HCT116 (cell line): Measurements from ENCODE around the gene PRKN. TPM values are rescaled to one million over a fixed set of nuclear protein-coding genes. Genes with fewer than 3 reads are reported as not detected.

Experiments
- ATAC-seq: fragments of 200-7000 bp; cut with Tn5 transposase; 2 replicates; pipeline ENCODE4 v1.9.1; 2020; ENCODE audit warnings: mild to moderate bottlenecking, moderate library complexity
- BruUV-seq: library from RNA; stranded (reverse); fragments of 400-500 nt; replicated peaks from 2 replicates; lab custom pipeline; 2021; lab: Mats Ljungman, UMichigan
- CTCF ChIA-PET: fragments of 300-600 bp; sonication (Branson Sonifier 250); formaldehyde crosslinking; loops from one replicate; lab custom pipeline; 2021; ENCODE audit warnings: antibody characterized with exemption; lab: Charles Lee
- POLR2A ChIA-PET: fragments of 300-600, 350-600 bp; sonication (Branson Sonifier 250); formaldehyde crosslinking; loops from one replicate; lab custom pipeline; 2021; ENCODE audit warnings: antibody characterized with exemption; lab: Charles Lee
- RAD21 ChIA-PET, 2 experiments: fragments of 300-600 bp; sonication (Branson Sonifier 250); formaldehyde crosslinking; loops; one replicate each; lab custom pipeline; 2023; ENCODE audit warnings: low total read pairs in 2 of 2; ENCODE audit not compliant: uncharacterized antibody in 2 of 2, unreplicated experiment in 2 of 2, low non-redundant PET in 1 of 2; lab: Charles Lee
- DNase-seq: peaks from one replicate; pipeline ENCODE4 v3.0.0-alpha.2; 2010; ENCODE audit warnings: low read depth, low spot score
- H2AFZ ChIP-seq: fragments of 200-600 bp; shearing (Covaris generic), sonication (generic); 2 replicates; pipeline ENCODE4 v1.6.1; 2017; ENCODE audit warnings: low read depth, mixed run types, mixed read lengths, antibody characterized with exemption, low read length; ENCODE audit not compliant: poor library complexity, severe bottlenecking
- H3K27ac ChIP-seq: 2 replicates; pipeline ENCODE4 v1.5.1; 2012; ENCODE audit warnings: low read depth, low read length
- H3K27me3 ChIP-seq: fragments of 200-600 bp; sonication (generic); 2 replicates; pipeline ENCODE4 v1.6.1; 2016; ENCODE audit warnings: mixed run types, low read length, mixed read lengths; ENCODE audit not compliant: insufficient read depth
- H3K36me3 ChIP-seq, 2 experiments: fragments of 200-500 bp in 1 of 2; fragments of 200-600 bp in 1 of 2; sonication (Bioruptor generic) in 1 of 2; sonication (generic) in 1 of 2; 2 replicates each; pipeline versions ENCODE4 v1.5.1 to v1.6.1; 2014 to 2016; ENCODE audit warnings: low read length in 2 of 2, inconsistent platforms in 1 of 2, mixed read lengths in 1 of 2, mixed run types in 1 of 2; ENCODE audit not compliant: insufficient read depth in 2 of 2, control insufficient read depth in 1 of 2
- H3K4me1 ChIP-seq, 2 experiments: fragments of 200-600 bp in 1 of 2; sonication (generic) in 1 of 2; 2 replicates each; pipeline versions ENCODE4 v1.5.1 to v1.6.1; 2012 to 2017; ENCODE audit warnings: low read length in 2 of 2, inconsistent platforms in 1 of 2, mild to moderate bottlenecking in 1 of 2, mixed read lengths in 1 of 2, mixed run types in 1 of 2, moderate library complexity in 1 of 2; ENCODE audit not compliant: insufficient read depth in 2 of 2, control insufficient read depth in 1 of 2
- H3K4me2 ChIP-seq: fragments of 200-600 bp; sonication (generic); 2 replicates; pipeline ENCODE4 v1.6.1; 2017; ENCODE audit warnings: mixed run types, low read length, mixed read lengths
- H3K4me3 ChIP-seq, 2 experiments: fragments of 200-600 bp in 1 of 2; sonication (generic) in 1 of 2; replicated peaks in 1 of 2; 2 replicates each; pipeline ENCODE4 v1.5.1; 2011 to 2016; ENCODE audit warnings: low read length in 2 of 2, control low read depth in 1 of 2, low read depth in 1 of 2, mild to moderate bottlenecking in 1 of 2, mixed read lengths in 1 of 2, mixed run types in 1 of 2
- H3K79me2 ChIP-seq: fragments of 200-600 bp; sonication (generic); 2 replicates; pipeline ENCODE4 v1.6.1; 2017; ENCODE audit warnings: mild to moderate bottlenecking, mixed run types, low read length, moderate library complexity, mixed read lengths; ENCODE audit not compliant: insufficient read depth
- H3K9ac ChIP-seq: fragments of 200-600 bp; sonication (generic); 2 replicates; pipeline ENCODE4 v1.6.1; 2016; ENCODE audit warnings: low read length, mixed read lengths
- H3K9me2 ChIP-seq: fragments of 200-600 bp; sonication (generic), shearing (Covaris generic); 2 replicates; pipeline ENCODE4 v1.6.1; 2017; ENCODE audit warnings: mixed run types, mild to moderate bottlenecking, moderate library complexity; ENCODE audit not compliant: insufficient read depth
- H3K9me3 ChIP-seq, 2 experiments: fragments of 200-500 bp in 1 of 2; fragments of 200-600 bp in 1 of 2; sonication (Bioruptor generic) in 1 of 2; sonication (generic) in 1 of 2; 2 replicates each; pipeline ENCODE4 v1.6.1; 2014 to 2017; ENCODE audit warnings: low read length in 2 of 2, mixed read lengths in 2 of 2, inconsistent platforms in 1 of 2, low read depth in 1 of 2, mild to moderate bottlenecking in 1 of 2, mixed run types in 1 of 2, moderate library complexity in 1 of 2; ENCODE audit not compliant: control insufficient read depth in 1 of 2, insufficient read depth in 1 of 2
- H4K20me1 ChIP-seq: fragments of 200-600 bp; sonication (generic), shearing (Covaris generic); 2 replicates; pipeline ENCODE4 v1.6.1; 2017; ENCODE audit warnings: mixed run types, mild to moderate bottlenecking, moderate library complexity; ENCODE audit not compliant: insufficient read depth
- CBX3 ChIP-seq: IDR thresholded peaks from 2 replicates; pipeline ENCODE4 v1.6.1; 2012; ENCODE audit warnings: low read depth
- CEBPB ChIP-seq: IDR thresholded peaks from 2 replicates; pipeline ENCODE4 v1.6.1; 2012; ENCODE audit warnings: low read depth
- EGR1 ChIP-seq: IDR thresholded peaks from 2 replicates; pipeline ENCODE4 v1.6.1; 2012; ENCODE audit warnings: low read depth
- ELF1 ChIP-seq: IDR thresholded peaks from 2 replicates; pipeline ENCODE4 v1.6.1; 2012; ENCODE audit warnings: low read depth, borderline replicate concordance
- EZH2 ChIP-seq: fragments of 200-600 bp; sonication (generic); IDR thresholded peaks from 2 replicates; pipeline ENCODE4 v1.6.1; 2017; ENCODE audit warnings: antibody characterized with exemption, mixed run types
- EZH2phosphoT487 ChIP-seq: fragments of 200-600 bp; IDR thresholded peaks from 2 replicates; pipeline ENCODE4 v1.6.1; 2018; ENCODE audit warnings: antibody characterized with exemption, borderline replicate concordance
- POLR2A ChIP-seq: IDR thresholded peaks from 2 replicates; pipeline ENCODE4 v1.7.0; 2011; ENCODE audit warnings: borderline replicate concordance; ENCODE audit not compliant: insufficient read depth, insufficient read length; ENCODE audit errors: extremely low read depth
- POLR2AphosphoS5 ChIP-seq: IDR thresholded peaks from 2 replicates; pipeline ENCODE4 v1.6.1; 2011; ENCODE audit warnings: mild to moderate bottlenecking, low read depth, low read length, moderate library complexity
- RAD21 ChIP-seq: IDR thresholded peaks from 2 replicates; pipeline ENCODE4 v1.6.1; 2012; ENCODE audit warnings: low read depth, mild to moderate bottlenecking
- SP1 ChIP-seq: IDR thresholded peaks from 2 replicates; pipeline ENCODE4 v1.6.1; 2012; ENCODE audit warnings: low read depth
- TCF7L2 ChIP-seq: IDR thresholded peaks from 2 replicates; pipeline ENCODE4 v1.7.0; 2011; ENCODE audit warnings: borderline replicate concordance, inconsistent platforms; ENCODE audit not compliant: insufficient read depth, insufficient read length; ENCODE audit errors: extremely low read depth
- YY1 ChIP-seq: IDR thresholded peaks from 2 replicates; pipeline ENCODE4 v1.6.1; 2011; ENCODE audit warnings: low read length, low read depth, moderate library complexity, mild to moderate bottlenecking; ENCODE audit not compliant: insufficient replicate concordance; ENCODE audit errors: extremely low read depth
- ZFX ChIP-seq: fragments of 450-650 bp; IDR thresholded peaks from 2 replicates; pipeline ENCODE4 v1.6.1; 2017
- ZNF274 ChIP-seq: fragments of 200-500 bp; sonication (Bioruptor generic); IDR thresholded peaks from 2 replicates; pipeline ENCODE4 v1.6.1; 2014; ENCODE audit warnings: mild to moderate bottlenecking, low read depth, low read length, inconsistent platforms
- intact Hi-C: fragments of 100-400 bp; cut with micrococcal nuclease; formaldehyde crosslinking; loops from 2 replicates; pipeline ENCODE4 v1.10.0; 2022
- total RNA-seq: library from RNA; stranded (reverse); gene quantifications from one replicate; pipeline ENCODE4 v1.2.1, GENCODE V29; 2021; ENCODE audit not compliant: unreplicated experiment
- TF ChIP-seq, protein P1 (sequence below): IDR thresholded peaks from 2 replicates; pipeline ENCODE4 v1.6.1; 2011; ENCODE audit warnings: mild to moderate bottlenecking, low read length, moderate library complexity; ENCODE audit not compliant: insufficient replicate concordance; ENCODE audit errors: extremely low read depth
- TF ChIP-seq, protein P2 (sequence below): IDR thresholded peaks from 2 replicates; pipeline ENCODE4 v1.6.1; 2012
- TF ChIP-seq, protein P3 (sequence below): IDR thresholded peaks from 2 replicates; pipeline ENCODE4 v1.6.1; 2012; ENCODE audit warnings: low read depth
- TF ChIP-seq, protein P4 (sequence below), 3 experiments: fragments of 200-600 bp in 1 of 3; sonication (generic) in 1 of 3; IDR thresholded peaks in 2 of 3; conservative IDR thresholded peaks in 1 of 3; 2 replicates each; pipeline ENCODE4 v1.5.1; 2012 to 2017; ENCODE audit warnings: low read depth in 2 of 3, low read length in 2 of 3, antibody characterized with exemption in 1 of 3, borderline replicate concordance in 1 of 3, control low read depth in 1 of 3, mild to moderate bottlenecking in 1 of 3, mixed read lengths in 1 of 3, mixed run types in 1 of 3, moderate library complexity in 1 of 3; ENCODE audit not compliant: insufficient read depth in 1 of 3

PRKN gene
- total RNA-seq, 1 experiment from 2014 or later = 2.6 TPM

DNA sequence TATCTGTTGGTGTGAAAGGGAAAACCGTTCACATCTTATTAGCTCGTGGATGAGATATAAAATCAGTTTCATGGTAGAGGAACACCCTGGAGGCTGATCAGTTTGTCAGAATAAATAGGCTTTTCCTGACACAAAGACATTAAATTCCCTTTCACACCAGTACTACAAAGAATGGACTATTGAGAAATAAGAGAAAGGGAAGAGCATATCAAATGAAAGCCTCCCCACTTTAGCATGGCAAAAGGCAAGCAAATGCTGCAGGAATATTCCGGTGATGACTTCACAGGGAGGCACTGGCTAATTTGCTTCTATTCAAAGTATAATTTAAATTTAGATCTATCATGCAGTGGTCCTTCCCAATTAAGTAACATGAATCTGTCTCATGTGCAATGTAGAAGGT lies 1337.8 kb downstream of the PRKN start:
- no peaks in the 10 kb centered on the region for H3K79me2 ChIP-seq
- H3K9me3 ChIP-seq = no peaks in the 10 kb centered on the region
- no peaks in the 10 kb centered on the region for H3K27me3 ChIP-seq
- H3K4me2 ChIP-seq = no peak overlapping the region
- ChIA-PET POLR2A (no interaction called here), CTCF (no interaction called here), RAD21 (no interaction called here)
- TF ChIP-seq CBX3 (no peak), EZH2phosphoT487 (no peak), TCF7L2 (no peak), RAD21 (no peak), EGR1 (no peak), ZFX (no peak), POLR2AphosphoS5 (no peak), CEBPB (no peak), YY1 (no peak), ZNF274 (no peak), EZH2 (no peak), SP1 (no peak), ELF1 (no peak), POLR2A (no peak)
- TF ChIP-seq, protein P1, sequence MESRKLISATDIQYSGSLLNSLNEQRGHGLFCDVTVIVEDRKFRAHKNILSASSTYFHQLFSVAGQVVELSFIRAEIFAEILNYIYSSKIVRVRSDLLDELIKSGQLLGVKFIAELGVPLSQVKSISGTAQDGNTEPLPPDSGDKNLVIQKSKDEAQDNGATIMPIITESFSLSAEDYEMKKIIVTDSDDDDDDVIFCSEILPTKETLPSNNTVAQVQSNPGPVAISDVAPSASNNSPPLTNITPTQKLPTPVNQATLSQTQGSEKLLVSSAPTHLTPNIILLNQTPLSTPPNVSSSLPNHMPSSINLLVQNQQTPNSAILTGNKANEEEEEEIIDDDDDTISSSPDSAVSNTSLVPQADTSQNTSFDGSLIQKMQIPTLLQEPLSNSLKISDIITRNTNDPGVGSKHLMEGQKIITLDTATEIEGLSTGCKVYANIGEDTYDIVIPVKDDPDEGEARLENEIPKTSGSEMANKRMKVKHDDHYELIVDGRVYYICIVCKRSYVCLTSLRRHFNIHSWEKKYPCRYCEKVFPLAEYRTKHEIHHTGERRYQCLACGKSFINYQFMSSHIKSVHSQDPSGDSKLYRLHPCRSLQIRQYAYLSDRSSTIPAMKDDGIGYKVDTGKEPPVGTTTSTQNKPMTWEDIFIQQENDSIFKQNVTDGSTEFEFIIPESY = no peak
- TF ChIP-seq, protein P2, sequence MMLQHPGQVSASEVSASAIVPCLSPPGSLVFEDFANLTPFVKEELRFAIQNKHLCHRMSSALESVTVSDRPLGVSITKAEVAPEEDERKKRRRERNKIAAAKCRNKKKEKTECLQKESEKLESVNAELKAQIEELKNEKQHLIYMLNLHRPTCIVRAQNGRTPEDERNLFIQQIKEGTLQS = no peak
- TF ChIP-seq, protein P3, sequence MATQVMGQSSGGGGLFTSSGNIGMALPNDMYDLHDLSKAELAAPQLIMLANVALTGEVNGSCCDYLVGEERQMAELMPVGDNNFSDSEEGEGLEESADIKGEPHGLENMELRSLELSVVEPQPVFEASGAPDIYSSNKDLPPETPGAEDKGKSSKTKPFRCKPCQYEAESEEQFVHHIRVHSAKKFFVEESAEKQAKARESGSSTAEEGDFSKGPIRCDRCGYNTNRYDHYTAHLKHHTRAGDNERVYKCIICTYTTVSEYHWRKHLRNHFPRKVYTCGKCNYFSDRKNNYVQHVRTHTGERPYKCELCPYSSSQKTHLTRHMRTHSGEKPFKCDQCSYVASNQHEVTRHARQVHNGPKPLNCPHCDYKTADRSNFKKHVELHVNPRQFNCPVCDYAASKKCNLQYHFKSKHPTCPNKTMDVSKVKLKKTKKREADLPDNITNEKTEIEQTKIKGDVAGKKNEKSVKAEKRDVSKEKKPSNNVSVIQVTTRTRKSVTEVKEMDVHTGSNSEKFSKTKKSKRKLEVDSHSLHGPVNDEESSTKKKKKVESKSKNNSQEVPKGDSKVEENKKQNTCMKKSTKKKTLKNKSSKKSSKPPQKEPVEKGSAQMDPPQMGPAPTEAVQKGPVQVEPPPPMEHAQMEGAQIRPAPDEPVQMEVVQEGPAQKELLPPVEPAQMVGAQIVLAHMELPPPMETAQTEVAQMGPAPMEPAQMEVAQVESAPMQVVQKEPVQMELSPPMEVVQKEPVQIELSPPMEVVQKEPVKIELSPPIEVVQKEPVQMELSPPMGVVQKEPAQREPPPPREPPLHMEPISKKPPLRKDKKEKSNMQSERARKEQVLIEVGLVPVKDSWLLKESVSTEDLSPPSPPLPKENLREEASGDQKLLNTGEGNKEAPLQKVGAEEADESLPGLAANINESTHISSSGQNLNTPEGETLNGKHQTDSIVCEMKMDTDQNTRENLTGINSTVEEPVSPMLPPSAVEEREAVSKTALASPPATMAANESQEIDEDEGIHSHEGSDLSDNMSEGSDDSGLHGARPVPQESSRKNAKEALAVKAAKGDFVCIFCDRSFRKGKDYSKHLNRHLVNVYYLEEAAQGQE = no peak
- TF ChIP-seq, protein P4, sequence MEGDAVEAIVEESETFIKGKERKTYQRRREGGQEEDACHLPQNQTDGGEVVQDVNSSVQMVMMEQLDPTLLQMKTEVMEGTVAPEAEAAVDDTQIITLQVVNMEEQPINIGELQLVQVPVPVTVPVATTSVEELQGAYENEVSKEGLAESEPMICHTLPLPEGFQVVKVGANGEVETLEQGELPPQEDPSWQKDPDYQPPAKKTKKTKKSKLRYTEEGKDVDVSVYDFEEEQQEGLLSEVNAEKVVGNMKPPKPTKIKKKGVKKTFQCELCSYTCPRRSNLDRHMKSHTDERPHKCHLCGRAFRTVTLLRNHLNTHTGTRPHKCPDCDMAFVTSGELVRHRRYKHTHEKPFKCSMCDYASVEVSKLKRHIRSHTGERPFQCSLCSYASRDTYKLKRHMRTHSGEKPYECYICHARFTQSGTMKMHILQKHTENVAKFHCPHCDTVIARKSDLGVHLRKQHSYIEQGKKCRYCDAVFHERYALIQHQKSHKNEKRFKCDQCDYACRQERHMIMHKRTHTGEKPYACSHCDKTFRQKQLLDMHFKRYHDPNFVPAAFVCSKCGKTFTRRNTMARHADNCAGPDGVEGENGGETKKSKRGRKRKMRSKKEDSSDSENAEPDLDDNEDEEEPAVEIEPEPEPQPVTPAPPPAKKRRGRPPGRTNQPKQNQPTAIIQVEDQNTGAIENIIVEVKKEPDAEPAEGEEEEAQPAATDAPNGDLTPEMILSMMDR (IDR thresholded peaks at IDR 0.05 in 2 of 3, conservative IDR thresholded peaks at IDR 0.05 in 1 of 3; ENCODE audit: borderline replicate concordance in 1 of 3, insufficient read depth in 1 of 3, low read depth in 2 of 3, low read length in 2 of 3) = no peak
- H3K4me3 ChIP-seq = no peak overlapping the region
- no peak overlapping the region for H3K27ac ChIP-seq
- no peaks in the 10 kb centered on the region for H4K20me1 ChIP-seq
- peaks cover 0 to 6% of the 10 kb centered on the region in 2 experiments; a peak in 2 of 4 replicates for H3K4me1 ChIP-seq
- DNase-seq = no peak
- H3K9me2 ChIP-seq = no peaks in the 10 kb centered on the region
- ATAC-seq = no peak
- intact Hi-C loops = no loop called here
- no peak overlapping the region for H3K9ac ChIP-seq
- H3K36me3 ChIP-seq = no peaks in the 10 kb centered on the region
- no TSS peak for BruUV-seq
- H2AFZ ChIP-seq = no peak overlapping the region
